Fibroblast of skin of scalp (primary cell): ENCODE results near the gene UPP2. TPM values are rescaled to one million over a fixed set of nuclear protein-coding genes. Genes with fewer than 3 reads are reported as not detected.

Source experiments
- DNase-seq: peaks from one replicate; pipeline ENCODE4 v3.0.0-alpha.2; 2013
- polyA plus RNA-seq, 2 experiments: library from polyadenylated mRNA; unstranded; fragments of 120-200 nt; gene quantifications; one replicate each; pipeline ENCODE4 v1.2.1, GENCODE V29; 2013; ENCODE audit not compliant: insufficient read length in 2 of 2

Gene UPP2
- polyA plus RNA-seq (2013, experiment 1 of 2; ENCODE audit: insufficient read length) = not detected
- 0.22 TPM for polyA plus RNA-seq (2013, experiment 2 of 2; ENCODE audit: insufficient read length)

- no peak for DNase-seq
Measured at GRCh38 chr2:158101384-158101926, at the start of gene UPP2. Gene UPP2, plus strand, starts transcription at chr2:158101876. Its CDS starts 188 bp downstream, at chr2:158102064.

- DNase-seq = no peak
Measured at GRCh38 chr2:158052761-158053160, 48.9 kb upstream of the UPP2 start.

GRCh38 chr2:158056875-158057274 lies 44.8 kb upstream of the UPP2 start:
- DNase-seq = no peak

- no peak for DNase-seq
Measured at GRCh38 chr2:158060160-158060834, 41.4 kb upstream of the UPP2 start.

- DNase-seq = no peak
Measured at GRCh38 chr2:158060835-158061435, 40.7 kb upstream of the UPP2 start.

GRCh38 chr2:158061763-158062162 lies 39.9 kb upstream of the UPP2 start:
- DNase-seq = no peak

- DNase-seq = no peak
Measured at GRCh38 chr2:158066046-158066713, 35.5 kb upstream of the UPP2 start.

- no peak for DNase-seq
Measured at GRCh38 chr2:158071018-158071417, 30.7 kb upstream of the UPP2 start.

GRCh38 chr2:158072361-158072760 lies 29.3 kb upstream of the UPP2 start:
- no peak for DNase-seq

GRCh38 chr2:158079672-158080071 lies 22.0 kb upstream of the UPP2 start:
- no peak for DNase-seq

- no peak for DNase-seq
Measured at GRCh38 chr2:158088093-158088492, 13.6 kb upstream of the UPP2 start.

GRCh38 chr2:158089322-158089721 lies 12.4 kb upstream of the UPP2 start:
- DNase-seq = no peak

- no peak for DNase-seq
Measured at GRCh38 chr2:158091647-158092046, 10.0 kb upstream of the UPP2 start.

GRCh38 chr2:158094487-158095092 lies 7.1 kb upstream of the UPP2 start:
- no peak for DNase-seq

GRCh38 chr2:158095269-158095668 lies 6.4 kb upstream of the UPP2 start:
- DNase-seq = no peak

GRCh38 chr2:158095912-158096311 lies 5.8 kb upstream of the UPP2 start:
- no peak for DNase-seq

- no peak for DNase-seq
Measured at GRCh38 chr2:158097481-158097880, 4.2 kb upstream of the UPP2 start.

- DNase-seq = no peak
Measured at GRCh38 chr2:158098178-158098577, 3.5 kb upstream of the UPP2 start.

GRCh38 chr2:158099716-158100115 lies 2.0 kb upstream of the UPP2 start:
- DNase-seq = no peak

GRCh38 chr2:158100411-158100810 lies 1.3 kb upstream of the UPP2 start:
- DNase-seq = no peak

- DNase-seq = no peak
Measured at GRCh38 chr2:158102446-158102845, 770 bp downstream of the UPP2 start.

GRCh38 chr2:158103411-158104012 lies 1.8 kb downstream of the UPP2 start:
- DNase-seq = no peak

GRCh38 chr2:158104903-158105302 lies 3.2 kb downstream of the UPP2 start:
- no peak for DNase-seq
